Type B pancreatic cell (in vitro differentiated cells): ENCODE data around the gene FGF14. TPM values are rescaled to one million over a fixed set of nuclear protein-coding genes. Genes with fewer than 3 reads are reported as not detected.
A peak's percentile ranks its signal among the peaks of the same experiment; 100 is the strongest.

Experiments
- DNase-seq: peaks from one replicate; pipeline ENCODE4 v3.0.0; 2021; ENCODE audit warnings: mixed read lengths; ENCODE audit not compliant: unreplicated experiment; ENCODE audit errors: extremely low spot score
- H3K27ac Mint-ChIP-seq: 2 replicates; pipeline ENCODE4 v1.8.0; 2021; ENCODE audit warnings: mild to moderate bottlenecking, mixed read lengths
- H3K27me3 Mint-ChIP-seq: 2 replicates; pipeline ENCODE4 v1.8.0; 2021; ENCODE audit warnings: mixed read lengths
- H3K36me3 Mint-ChIP-seq: 2 replicates; pipeline ENCODE4 v1.8.0; 2021; ENCODE audit warnings: mixed read lengths
- H3K4me1 Mint-ChIP-seq: one replicate; pipeline ENCODE4 v1.8.0; 2021; ENCODE audit warnings: mixed read lengths; ENCODE audit not compliant: unreplicated experiment
- H3K4me3 Mint-ChIP-seq: 2 replicates; pipeline ENCODE4 v1.8.0; 2021; ENCODE audit warnings: mild to moderate bottlenecking, mixed read lengths
- H3K9me3 Mint-ChIP-seq: 2 replicates; pipeline ENCODE4 v1.8.0; 2021; ENCODE audit warnings: mixed read lengths
- CTCF ChIP-seq: fragments of 200-600 bp; sonication (generic); conservative IDR thresholded peaks from 2 replicates; pipeline ENCODE4 v1.5.0; 2021; ENCODE audit warnings: antibody characterized with exemption, mild to moderate bottlenecking
- total RNA-seq: library from RNA; stranded (reverse); gene quantifications from 2 replicates; pipeline ENCODE4 v1.2.1, GENCODE V29; 2021; ENCODE audit warnings: low replicate concordance

Gene FGF14
- total RNA-seq, 1 donor from 2014 or later, result 4.2 TPM

- no peaks in the 10 kb centered on the region for H3K4me1 Mint-ChIP-seq
- no peaks in the 10 kb centered on the region for H3K9me3 Mint-ChIP-seq
- peaks cover 6% of the 10 kb centered on the region for H3K27me3 Mint-ChIP-seq
- H3K27ac Mint-ChIP-seq, result no peak overlapping the region
- no peak for DNase-seq
- TF ChIP-seq CTCF, result no peak
- H3K36me3 Mint-ChIP-seq, result no peaks in the 10 kb centered on the region
- no peak overlapping the region for H3K4me3 Mint-ChIP-seq
Measured at GRCh38 chr13:101946401-101946800, 455.4 kb downstream of the FGF14 start.

- Mint-ChIP-seq H3K27ac (no peak overlapping the region), H3K9me3 (no peaks in the 10 kb centered on the region), H3K27me3 (peaks cover 6% of the 10 kb centered on the region), H3K4me1 (no peaks in the 10 kb centered on the region), H3K4me3 (no peak overlapping the region), H3K36me3 (no peaks in the 10 kb centered on the region)
- no peak for DNase-seq
- no peak for TF ChIP-seq CTCF
Measured at GRCh38 chr13:101945435-101945834, 456.4 kb downstream of the FGF14 start.

- H3K27ac Mint-ChIP-seq, result no peak overlapping the region
- no peaks in the 10 kb centered on the region for H3K9me3 Mint-ChIP-seq
- H3K4me3 Mint-ChIP-seq, result no peak overlapping the region
- H3K36me3 Mint-ChIP-seq, result no peaks in the 10 kb centered on the region
- TF ChIP-seq CTCF, result no peak
- DNase-seq, result no peak
- H3K27me3 Mint-ChIP-seq, result no peaks in the 10 kb centered on the region
- no peaks in the 10 kb centered on the region for H3K4me1 Mint-ChIP-seq
Measured at GRCh38 chr13:101944521-101944920, 457.3 kb downstream of the FGF14 start.

GRCh38 chr13:101942535-101943157, 459.2 kb downstream of the FGF14 start:
- no peak for DNase-seq
- Mint-ChIP-seq H3K27me3 (peaks cover 7% of the 10 kb centered on the region), H3K4me1 (no peaks in the 10 kb centered on the region), H3K36me3 (no peaks in the 10 kb centered on the region), H3K9me3 (no peaks in the 10 kb centered on the region), H3K27ac (no peak overlapping the region), H3K4me3 (no peak overlapping the region)
- TF ChIP-seq CTCF, result no peak

- no peak for DNase-seq
- peak; percentile 84 for TF ChIP-seq CTCF
- H3K27me3 Mint-ChIP-seq, result peaks cover 10% of the 10 kb centered on the region
- H3K4me1 Mint-ChIP-seq, result no peaks in the 10 kb centered on the region
- no peaks in the 10 kb centered on the region for H3K36me3 Mint-ChIP-seq
- H3K27ac Mint-ChIP-seq, result no peak overlapping the region
- H3K4me3 Mint-ChIP-seq, result no peak overlapping the region
- H3K9me3 Mint-ChIP-seq, result no peaks in the 10 kb centered on the region
Measured at GRCh38 chr13:101942038-101942437, 459.8 kb downstream of the FGF14 start.
